T-cell (primary cell): ENCODE results near the gene SEC14L3. TPM values are rescaled to one million over a fixed set of nuclear protein-coding genes. Genes with fewer than 3 reads are reported as not detected.

Source experiments
- ATAC-seq, 4 experiments: fragments of 200-7000 bp in 3 of 4; fragments of 150-1000 bp in 1 of 4; cut with Tn5 transposase; replicated peaks in 1 of 4; 1 replicate in 3 of 4; 2 replicates in 1 of 4; pipeline ENCODE4 v1.10.0; 2021; ENCODE audit warnings: moderate library complexity in 3 of 4, mild to moderate bottlenecking in 2 of 4, moderate number of reproducible peaks in 1 of 4
- CTCF ChIA-PET, 2 donors: fragments of 300-600 bp; sonication (Branson Sonifier 250); formaldehyde crosslinking; loops; one replicate each; lab custom pipeline; 2022; ENCODE audit warnings: antibody characterized with exemption in 2 of 2; lab: Charles Lee
- POLR2A ChIA-PET, 2 donors: fragments of 300-600 bp; sonication (Branson Sonifier 250); formaldehyde crosslinking; loops; one replicate each; lab custom pipeline; 2022; ENCODE audit warnings: antibody characterized with exemption in 2 of 2; lab: Charles Lee
- DNase-seq, 35 experiments: peaks; one replicate each; pipeline versions ENCODE4 v3.0.0 to v3.0.0-alpha.2; 2013 to 2023
- H3K27ac ChIP-seq: one replicate; pipeline ENCODE4 v1.5.1; 2013; ENCODE audit warnings: low read length
- H3K27me3 ChIP-seq, 2 experiments: replicated peaks in 1 of 2; 1 replicate in 1 of 2; 2 replicates in 1 of 2; pipeline versions ENCODE4 v1.6.1 to v1.7.0; 2013; ENCODE audit warnings: low read length in 1 of 2, mixed read lengths in 1 of 2; ENCODE audit not compliant: control insufficient read depth in 2 of 2, insufficient read depth in 2 of 2; ENCODE audit errors: extremely low read depth in 1 of 2
- H3K36me3 ChIP-seq, 2 donors: 1 replicate in 1 of 2; 2 replicates in 1 of 2; pipeline versions ENCODE4 v1.6.1 to v1.7.0; 2013; ENCODE audit warnings: low read length in 1 of 2; ENCODE audit not compliant: control insufficient read depth in 2 of 2, insufficient read depth in 1 of 2; ENCODE audit errors: extremely low read depth in 1 of 2
- H3K4me1 ChIP-seq, 2 experiments: 1 replicate in 1 of 2; 2 replicates in 1 of 2; pipeline versions ENCODE4 v1.6.1 to v1.7.0; 2013; ENCODE audit warnings: low read length in 2 of 2, mixed read lengths in 1 of 2; ENCODE audit not compliant: insufficient read depth in 2 of 2, control insufficient read depth in 1 of 2; ENCODE audit errors: extremely low read depth in 1 of 2
- H3K4me3 ChIP-seq, 2 donors: 1 replicate in 1 of 2; 2 replicates in 1 of 2; pipeline versions ENCODE4 v1.5.1 to v1.7.0; 2013; ENCODE audit warnings: mild to moderate bottlenecking in 2 of 2, low read length in 1 of 2, moderate library complexity in 1 of 2; ENCODE audit not compliant: control insufficient read depth in 1 of 2; ENCODE audit errors: extremely low read depth in 1 of 2
- H3K9me3 ChIP-seq: 2 replicates; pipeline ENCODE4 v1.7.0; 2013
- H3K27ac Mint-ChIP-seq, 2 donors: one replicate each; pipeline ENCODE4 v1.8.0; 2020 to 2021; ENCODE audit warnings: mild to moderate bottlenecking in 2 of 2, mixed read lengths in 2 of 2
- H3K27me3 Mint-ChIP-seq, 2 donors: one replicate each; pipeline ENCODE4 v1.8.0; 2021 to 2022; ENCODE audit warnings: mixed read lengths in 2 of 2
- H3K36me3 Mint-ChIP-seq: one replicate; pipeline ENCODE4 v1.8.0; 2021; ENCODE audit warnings: mixed read lengths
- H3K4me1 Mint-ChIP-seq, 3 donors: one replicate each; pipeline ENCODE4 v1.8.0; 2020 to 2022; ENCODE audit warnings: mixed read lengths in 3 of 3, mild to moderate bottlenecking in 1 of 3
- H3K4me3 Mint-ChIP-seq, 3 donors: one replicate each; pipeline ENCODE4 v1.8.0; 2020 to 2022; ENCODE audit warnings: mild to moderate bottlenecking in 3 of 3, mixed read lengths in 3 of 3, moderate library complexity in 3 of 3
- H3K9me3 Mint-ChIP-seq, 3 donors: one replicate each; pipeline ENCODE4 v1.8.0; 2020 to 2022; ENCODE audit warnings: mixed read lengths in 3 of 3
- WGBS: methylation state at CpG from one replicate; pipeline ENCODE4 v1.1.5; 2013; ENCODE audit warnings: missing lambda C conversion rate; ENCODE audit not compliant: insufficient coverage; 5-methylcytosine and 5-hydroxymethylcytosine counted together
- total RNA-seq, 35 experiments: library from RNA in 6 of 35; stranded (reverse) in 6 of 35; fragments of 120-200 nt in 1 of 35; gene quantifications; one replicate each; pipeline versions ENCODE4 v1.2.1 to v1.2.4 and lab custom pipeline; 2013 to 2026

Gene SEC14L3
- total RNA-seq (not detected), total RNA-seq (lab: John Stamatoyannopoulos, UW) (0 to 0.04 (median 0) reads per million in 29 experiments)
- total RNA-seq (2013), result not detected

DNA sequence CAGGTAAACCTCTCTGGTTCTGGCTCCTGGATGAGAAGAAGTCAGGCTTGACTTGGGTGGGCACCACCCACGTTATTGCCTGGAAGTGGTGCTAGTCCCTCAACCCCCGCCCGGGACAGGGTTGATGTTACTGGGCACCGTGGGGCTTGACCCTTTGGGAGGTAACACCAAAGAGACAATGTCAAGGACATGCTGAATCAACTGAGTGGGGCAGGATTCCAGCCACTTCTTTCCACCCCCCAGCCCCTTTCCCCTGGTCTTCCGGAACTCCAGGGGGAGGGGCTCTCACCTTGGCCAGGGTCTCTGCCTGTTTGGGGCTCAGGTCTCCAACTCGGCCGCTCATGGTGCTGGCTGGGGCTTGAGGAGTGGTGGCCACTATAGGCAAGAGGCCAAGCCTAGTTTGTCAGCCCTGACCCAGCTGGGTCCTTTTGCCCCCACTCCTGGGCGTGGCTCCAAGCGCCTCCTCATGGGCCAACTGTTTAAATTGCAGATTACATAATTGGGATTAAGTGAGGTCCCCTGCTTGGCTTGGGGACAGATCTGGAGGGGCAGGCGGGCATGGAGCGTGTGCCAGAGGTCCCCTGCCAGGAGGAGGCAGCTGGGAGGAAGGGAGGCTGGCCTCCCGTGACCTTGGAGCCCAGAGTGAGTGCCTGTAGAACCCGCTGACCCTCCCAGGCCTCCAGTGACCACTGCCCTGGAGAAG, at the start of gene SEC14L3:
TSS of gene SEC14L3 (minus strand) at position 402 of the 703 bp plus-strand sequence. CDS start at position 343, 59 bp downstream.
- WGBS, result 75% methylated on average over 4 of the region's 13 CpGs

DNA sequence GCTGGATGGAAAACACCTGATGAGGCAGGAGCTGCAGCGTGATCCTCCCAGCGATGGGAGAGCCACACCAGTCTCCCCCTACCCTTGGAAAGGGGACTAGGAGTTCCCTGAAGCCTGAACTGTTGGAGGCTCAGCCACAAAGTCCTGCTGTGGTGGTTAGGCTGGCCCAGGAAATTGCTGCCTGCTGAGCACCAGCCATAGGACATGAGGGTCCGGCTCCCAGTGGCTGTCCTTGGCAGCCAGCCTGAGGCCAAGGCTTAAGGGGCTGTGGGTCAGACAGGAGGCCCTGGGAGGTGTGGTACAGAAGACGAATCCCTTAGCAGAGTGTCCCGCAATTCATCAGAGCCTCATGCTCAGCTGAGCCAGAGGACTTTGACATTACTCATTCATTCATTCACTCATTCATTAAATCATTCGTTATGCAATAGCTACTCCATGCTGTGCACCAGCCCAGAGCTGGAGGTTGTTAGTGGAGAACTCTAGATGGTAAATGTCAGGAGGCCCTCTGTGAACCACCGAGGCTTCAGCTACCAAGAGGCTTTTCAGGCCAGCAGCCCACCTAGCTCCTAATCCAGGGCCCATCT, 48.1 kb upstream of the SEC14L3 start:
- no peak overlapping the region for H3K27ac Mint-ChIP-seq
- Histone ChIP-seq H3K4me1 (no peaks in the 10 kb centered on the region), H3K27me3 (peaks cover 0 to 25% of the 10 kb centered on the region in 2 experiments), H3K4me3 (no peak overlapping the region), H3K36me3 (no peaks in the 10 kb centered on the region), H3K9me3 (no peaks in the 10 kb centered on the region), H3K27ac (no peak overlapping the region)
- H3K4me1 Mint-ChIP-seq, result no peaks in the 10 kb centered on the region
- ATAC-seq, result no peak
- peaks cover 9 to 11% of the 10 kb centered on the region in 2 donors for H3K27me3 Mint-ChIP-seq
- DNase-seq, result no peak
- no peaks in the 10 kb centered on the region for H3K36me3 Mint-ChIP-seq
- CTCF ChIA-PET, result no interaction called here
- no peak overlapping the region for H3K4me3 Mint-ChIP-seq
- 75% methylated on average over 1 of the region's 7 CpGs for WGBS
- POLR2A ChIA-PET, result no interaction called here
- no peaks in the 10 kb centered on the region for H3K9me3 Mint-ChIP-seq

More for the DNA sequence above, at the start of gene SEC14L3:
- peaks cover 17 to 38% of the 10 kb centered on the region in 2 donors for H3K27me3 Mint-ChIP-seq
- Histone ChIP-seq H3K4me1 (peaks cover 0 to 10% of the 10 kb centered on the region in 2 experiments), H3K36me3 (no peaks in the 10 kb centered on the region), H3K27ac (no peak within 1 kb of the TSS), H3K9me3 (no peaks in the 10 kb centered on the region), H3K27me3 (peaks cover 0 to 64% of the 10 kb centered on the region in 2 experiments), H3K4me3 (no peak within 1 kb of the TSS)
- POLR2A ChIA-PET, result no interaction called here
- no peak within 1 kb of the TSS for H3K4me3 Mint-ChIP-seq
- DNase-seq (no peak), ATAC-seq (no peak)
- peaks cover 2% of the 10 kb centered on the region for H3K36me3 Mint-ChIP-seq
- H3K27ac Mint-ChIP-seq, result no peak within 1 kb of the TSS
- CTCF ChIA-PET, result interaction anchor here in 1 of 2 donors (0.5 kb wide), 1 partner anchor 21 kb away, joined by 4 read pairs; no protein-coding TSS in a partner anchor
- H3K9me3 Mint-ChIP-seq, result no peaks in the 10 kb centered on the region
- H3K4me1 Mint-ChIP-seq, result peaks cover 0 to 22% (median 8%) of the 10 kb centered on the region in 3 donors

DNA sequence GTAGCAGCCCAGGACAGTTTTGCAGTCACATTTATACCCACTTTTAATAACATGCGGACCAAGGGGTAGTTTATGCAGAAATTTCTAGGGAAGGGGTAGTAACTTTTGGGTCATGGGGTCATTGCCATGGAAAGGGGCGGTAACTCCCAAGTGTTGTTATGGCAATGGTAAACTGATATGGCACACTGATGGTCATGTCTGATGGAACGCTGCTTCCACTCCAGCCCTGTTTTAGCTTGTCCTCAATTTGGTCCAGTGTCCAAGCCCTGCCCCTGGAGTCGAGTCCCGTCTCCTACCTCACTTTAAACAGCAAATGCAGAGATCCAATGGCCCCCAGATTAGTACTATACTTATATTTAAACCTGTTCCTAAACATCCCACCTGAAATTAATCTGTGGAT, 44.9 kb upstream of the SEC14L3 start:
- H3K27ac Mint-ChIP-seq, result no peak overlapping the region
- H3K36me3 ChIP-seq, result no peaks in the 10 kb centered on the region
- no peaks in the 10 kb centered on the region for H3K36me3 Mint-ChIP-seq
- H3K4me1 ChIP-seq, result no peaks in the 10 kb centered on the region
- DNase-seq, result no peak
- H3K9me3 Mint-ChIP-seq, result no peaks in the 10 kb centered on the region
- ChIA-PET CTCF (interaction anchor here in 1 of 2 donors (1.0 kb wide), 1 partner anchor 511 kb away, joined by 3 read pairs; no protein-coding TSS in a partner anchor), POLR2A (interaction anchor here in 1 of 2 donors (0.5 kb wide), 1 partner anchor 64 kb away, joined by 3 read pairs; no protein-coding TSS in a partner anchor)
- 73% methylated on average over 3 of the region's 5 CpGs for WGBS
- H3K4me1 Mint-ChIP-seq, result no peaks in the 10 kb centered on the region
- peaks cover 0 to 6% of the 10 kb centered on the region in 2 experiments for H3K27me3 ChIP-seq
- H3K9me3 ChIP-seq, result no peaks in the 10 kb centered on the region
- no peak overlapping the region for H3K4me3 Mint-ChIP-seq
- no peak overlapping the region for H3K27ac ChIP-seq
- ATAC-seq, result no peak
- H3K27me3 Mint-ChIP-seq, result peaks cover 2 to 7% of the 10 kb centered on the region in 2 donors
- H3K4me3 ChIP-seq, result no peak overlapping the region

DNA sequence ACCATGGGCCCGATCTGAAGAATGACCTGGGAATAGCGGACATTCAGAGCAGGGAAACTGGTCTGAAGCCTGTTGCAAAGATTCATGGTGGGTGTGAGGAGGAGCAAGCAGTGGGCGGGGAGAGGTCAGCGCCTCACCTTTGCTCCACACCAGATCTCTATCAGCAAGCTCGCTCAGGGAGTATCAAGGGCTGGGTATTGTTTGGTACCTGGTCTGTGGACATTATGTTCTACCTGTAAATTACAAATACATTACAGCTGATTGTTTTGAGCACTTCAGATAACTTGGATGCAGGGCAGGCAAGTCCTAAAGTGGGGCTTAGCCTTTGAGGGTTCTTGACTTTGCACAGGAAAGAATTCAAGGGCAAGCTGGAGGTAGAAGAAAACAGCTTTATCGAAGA, 44.5 kb upstream of the SEC14L3 start:
- POLR2A ChIA-PET, result no interaction called here
- no peaks in the 10 kb centered on the region for H3K36me3 ChIP-seq
- peaks cover 2 to 6% of the 10 kb centered on the region in 2 donors for H3K27me3 Mint-ChIP-seq
- WGBS, result 80% methylated on average over 2 of the region's 6 CpGs
- H3K4me1 Mint-ChIP-seq, result no peaks in the 10 kb centered on the region
- no peak overlapping the region for H3K27ac ChIP-seq
- CTCF ChIA-PET, result interaction anchor here in 1 of 2 donors (1.0 kb wide), 1 partner anchor 511 kb away, joined by 3 read pairs; no protein-coding TSS in a partner anchor
- no peaks in the 10 kb centered on the region for H3K4me1 ChIP-seq
- no peak overlapping the region for H3K27ac Mint-ChIP-seq
- DNase-seq, result no peak
- no peak overlapping the region for H3K4me3 Mint-ChIP-seq
- H3K9me3 Mint-ChIP-seq, result no peaks in the 10 kb centered on the region
- H3K27me3 ChIP-seq, result peaks cover 0 to 6% of the 10 kb centered on the region in 2 experiments
- H3K9me3 ChIP-seq, result no peaks in the 10 kb centered on the region
- H3K4me3 ChIP-seq, result no peak overlapping the region
- ATAC-seq, result no peak
- H3K36me3 Mint-ChIP-seq, result no peaks in the 10 kb centered on the region

DNA sequence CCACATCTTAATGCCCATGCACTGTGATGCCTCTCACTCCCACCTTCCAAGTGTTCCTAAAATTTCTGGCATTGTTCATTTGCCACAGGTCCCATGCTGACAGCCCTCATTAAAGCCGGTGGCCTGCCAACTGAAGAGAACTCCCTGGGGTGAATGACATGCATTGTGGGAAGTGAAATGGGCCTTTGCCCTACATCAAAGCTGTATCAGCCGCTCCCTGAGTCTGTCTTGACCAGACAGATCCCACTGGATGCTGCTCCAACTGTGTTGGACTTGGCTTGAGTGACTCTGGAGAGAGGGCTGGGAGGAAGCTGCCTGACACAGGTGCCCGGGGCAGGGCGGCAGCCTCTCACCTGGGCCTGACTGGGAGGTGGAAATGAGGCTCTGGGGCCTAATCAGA, 42.4 kb upstream of the SEC14L3 start:
- DNase-seq (no peak), ATAC-seq (no peak)
- Histone ChIP-seq H3K27ac (no peak overlapping the region), H3K27me3 (no peaks in the 10 kb centered on the region), H3K4me1 (no peaks in the 10 kb centered on the region), H3K36me3 (no peaks in the 10 kb centered on the region), H3K9me3 (no peaks in the 10 kb centered on the region), H3K4me3 (no peak overlapping the region)
- ChIA-PET CTCF (no interaction called here), POLR2A (interaction anchor here in 1 of 2 donors (0.6 kb wide), 1 partner anchor 11 kb away, joined by 3 read pairs; no protein-coding TSS in a partner anchor)
- no peaks in the 10 kb centered on the region for H3K9me3 Mint-ChIP-seq
- peaks cover 5 to 6% of the 10 kb centered on the region in 2 donors for H3K27me3 Mint-ChIP-seq
- WGBS, result 78% methylated on average over 1 of the region's 4 CpGs
- H3K27ac Mint-ChIP-seq, result no peak overlapping the region
- no peak overlapping the region for H3K4me3 Mint-ChIP-seq
- no peaks in the 10 kb centered on the region for H3K36me3 Mint-ChIP-seq
- H3K4me1 Mint-ChIP-seq, result no peaks in the 10 kb centered on the region

DNA sequence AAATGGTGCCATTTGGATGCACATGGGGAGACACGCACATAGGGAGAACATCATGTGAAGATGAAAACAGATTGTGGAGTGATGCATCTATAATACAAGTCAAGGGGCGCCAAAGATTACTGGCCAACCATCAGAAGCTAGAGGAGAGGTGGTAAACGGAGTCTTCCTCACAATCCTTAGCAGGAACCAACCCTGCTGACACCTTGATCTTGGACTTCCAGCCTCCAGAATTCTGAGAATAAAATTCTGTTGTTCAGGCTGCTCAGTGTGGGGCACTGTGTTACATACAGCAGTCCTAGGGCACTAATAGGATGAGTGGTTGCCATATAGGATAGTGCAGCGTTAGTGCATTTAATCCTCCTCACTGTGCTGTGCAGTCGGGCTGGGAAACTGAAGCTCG, 41.6 kb upstream of the SEC14L3 start:
- no peaks in the 10 kb centered on the region for H3K9me3 Mint-ChIP-seq
- no peak overlapping the region for H3K4me3 ChIP-seq
- no peak overlapping the region for H3K27ac Mint-ChIP-seq

More for the DNA sequence above, 41.6 kb upstream of the SEC14L3 start:
- H3K9me3 ChIP-seq, result no peaks in the 10 kb centered on the region
- H3K4me3 Mint-ChIP-seq, result no peak overlapping the region
- ChIA-PET POLR2A (no interaction called here), CTCF (no interaction called here)
- no peak overlapping the region for H3K27ac ChIP-seq
- H3K4me1 Mint-ChIP-seq, result no peaks in the 10 kb centered on the region
- no peaks in the 10 kb centered on the region for H3K36me3 ChIP-seq
- peaks cover 4 to 7% of the 10 kb centered on the region in 2 donors for H3K27me3 Mint-ChIP-seq
- no peak for ATAC-seq
- H3K4me1 ChIP-seq, result no peaks in the 10 kb centered on the region
- 91% methylated on average over 3 of the region's 6 CpGs for WGBS
- no peak for DNase-seq
- peaks cover 0 to 3% of the 10 kb centered on the region in 2 experiments for H3K27me3 ChIP-seq
- no peaks in the 10 kb centered on the region for H3K36me3 Mint-ChIP-seq
